Endodermal cell (in vitro differentiated cells): ENCODE results near the gene RND3. TPM values are rescaled to one million over a fixed set of nuclear protein-coding genes. Genes with fewer than 3 reads are reported as not detected.

Source experiments
- DNase-seq: peaks from one replicate; pipeline ENCODE4 v3.0.0-alpha.2; 2017
- H3K27ac ChIP-seq: 2 replicates; pipeline ENCODE4 v1.5.1; 2013; ENCODE audit warnings: mild to moderate bottlenecking, low read depth, low read length, moderate library complexity
- H3K27me3 ChIP-seq: 2 replicates; pipeline ENCODE4 v1.6.1; 2013; ENCODE audit warnings: mild to moderate bottlenecking, low read length, moderate library complexity; ENCODE audit not compliant: insufficient read depth, control insufficient read depth, poor library complexity, severe bottlenecking
- H3K36me3 ChIP-seq: 2 replicates; pipeline ENCODE4 v1.7.0; 2013; ENCODE audit warnings: mild to moderate bottlenecking, low read length, moderate library complexity; ENCODE audit not compliant: control insufficient read depth, insufficient read depth
- H3K4me1 ChIP-seq: one replicate; pipeline ENCODE4 v1.7.0; 2013; ENCODE audit warnings: low read length; ENCODE audit not compliant: control insufficient read depth, insufficient read depth
- H3K4me3 ChIP-seq: 2 replicates; pipeline ENCODE4 v1.5.1; 2013; ENCODE audit warnings: mild to moderate bottlenecking, low read length, moderate library complexity
- H3K9ac ChIP-seq: 2 replicates; pipeline ENCODE4 v1.6.1; 2013; ENCODE audit warnings: mild to moderate bottlenecking, low read length, moderate library complexity; ENCODE audit not compliant: poor library complexity, severe bottlenecking; ENCODE audit errors: extremely low read depth
- H3K9me3 ChIP-seq: 2 replicates; pipeline ENCODE4 v1.6.1; 2013; ENCODE audit warnings: mild to moderate bottlenecking, low read length, moderate library complexity; ENCODE audit not compliant: control insufficient read depth
- H3K27ac Mint-ChIP-seq: 2 replicates; pipeline ENCODE4 v1.8.0; 2020; ENCODE audit warnings: mixed read lengths
- H3K27me3 Mint-ChIP-seq: 2 replicates; pipeline ENCODE4 v1.8.0; 2021; ENCODE audit warnings: mild to moderate bottlenecking, mixed read lengths; ENCODE audit not compliant: insufficient read depth
- H3K36me3 Mint-ChIP-seq: 2 replicates; pipeline ENCODE4 v1.8.0; 2020; ENCODE audit warnings: low read depth, mixed read lengths
- H3K4me1 Mint-ChIP-seq: 2 replicates; pipeline ENCODE4 v1.8.0; 2020; ENCODE audit warnings: mixed read lengths
- H3K4me3 Mint-ChIP-seq: 2 replicates; pipeline ENCODE4 v1.8.0; 2020; ENCODE audit warnings: mild to moderate bottlenecking, moderate library complexity, mixed read lengths
- H3K9me3 Mint-ChIP-seq: 2 replicates; pipeline ENCODE4 v1.8.0; 2020; ENCODE audit warnings: mild to moderate bottlenecking, mixed read lengths
- WGBS, 2 experiments: methylation state at CpG; one replicate each; pipeline versions ENCODE4 v1.1.5 to v1.1.7; 2013; ENCODE audit warnings: missing lambda C conversion rate in 2 of 2, mixed read lengths in 1 of 2; ENCODE audit not compliant: insufficient coverage in 1 of 2, insufficient read length in 1 of 2; 5-methylcytosine and 5-hydroxymethylcytosine counted together
- total RNA-seq, 2 donors: library from RNA; stranded (reverse); fragmentation: NEBNext Ultra II Directional in 1 of 2; extraction: Animal tissue kit (Norgen Biotek cat#: 25700) in 1 of 2; gene quantifications; 2 replicates in 1 of 2; 3 replicates in 1 of 2; pipeline ENCODE4 v1.2.1, GENCODE V29; 2021
- TF ChIP-seq, protein P1 (sequence below): fragments of 200-600 bp; sonication (generic); conservative IDR thresholded peaks from 2 replicates; pipeline ENCODE4 v1.5.0; 2021; ENCODE audit warnings: antibody characterized with exemption, mild to moderate bottlenecking

RND3 gene
- total RNA-seq, 2 donors from 2014 or later: 1.3 to 7.8 TPM

DNA sequence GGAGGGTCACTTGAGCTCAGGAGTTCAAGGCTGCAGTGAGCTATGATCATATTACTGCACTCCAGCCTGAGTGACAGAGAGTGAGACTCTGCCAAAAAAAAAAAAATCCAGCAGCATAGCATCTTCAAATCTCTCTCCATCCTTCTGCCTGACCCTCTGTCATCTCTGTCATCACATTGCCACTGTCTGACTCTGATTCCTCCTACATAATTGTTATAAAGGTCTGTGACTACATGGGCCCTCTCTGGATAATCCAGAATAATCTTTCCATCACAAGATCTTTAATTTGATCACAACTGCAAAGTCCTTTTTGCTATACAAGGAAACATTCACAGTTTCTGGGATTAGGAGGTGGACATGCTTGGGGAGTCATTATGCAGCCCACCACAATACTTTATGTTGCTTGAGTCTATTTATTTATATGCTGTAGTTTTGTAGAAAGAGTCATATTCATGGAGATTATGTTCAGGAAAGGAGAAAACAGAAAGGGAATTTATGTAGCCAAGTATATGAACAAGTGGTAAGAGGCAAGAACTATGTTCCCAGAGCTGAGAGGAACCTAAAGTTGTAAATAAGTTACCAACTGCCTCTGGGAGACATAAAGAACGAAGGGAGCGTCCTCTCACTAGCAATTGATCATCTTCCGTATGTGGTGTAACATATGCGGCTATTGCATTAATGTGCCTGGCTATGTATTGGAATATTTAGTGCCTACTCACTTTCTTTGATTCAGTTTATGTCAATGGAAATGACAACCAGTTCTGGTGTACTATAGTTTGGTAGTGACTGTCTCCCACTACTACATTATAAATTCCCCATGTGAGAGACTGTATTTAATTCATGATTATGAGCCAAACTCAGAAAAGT lies 21.5 kb downstream of the RND3 start:
- Mint-ChIP-seq H3K36me3 (peaks cover 3% of the 10 kb centered on the region), H3K4me3 (no peak overlapping the region), H3K27me3 (peaks cover 2% of the 10 kb centered on the region), H3K9me3 (no peaks in the 10 kb centered on the region), H3K27ac (no peak overlapping the region), H3K4me1 (peaks cover 11% of the 10 kb centered on the region)
- H3K27me3 ChIP-seq: peaks cover 5% of the 10 kb centered on the region
- H3K4me1 ChIP-seq: peaks cover 3% of the 10 kb centered on the region
- H3K9ac ChIP-seq: no peak overlapping the region
- peaks cover 12% of the 10 kb centered on the region for H3K9me3 ChIP-seq
- H3K36me3 ChIP-seq: no peaks in the 10 kb centered on the region
- no peak for DNase-seq
- TF ChIP-seq, protein P1, sequence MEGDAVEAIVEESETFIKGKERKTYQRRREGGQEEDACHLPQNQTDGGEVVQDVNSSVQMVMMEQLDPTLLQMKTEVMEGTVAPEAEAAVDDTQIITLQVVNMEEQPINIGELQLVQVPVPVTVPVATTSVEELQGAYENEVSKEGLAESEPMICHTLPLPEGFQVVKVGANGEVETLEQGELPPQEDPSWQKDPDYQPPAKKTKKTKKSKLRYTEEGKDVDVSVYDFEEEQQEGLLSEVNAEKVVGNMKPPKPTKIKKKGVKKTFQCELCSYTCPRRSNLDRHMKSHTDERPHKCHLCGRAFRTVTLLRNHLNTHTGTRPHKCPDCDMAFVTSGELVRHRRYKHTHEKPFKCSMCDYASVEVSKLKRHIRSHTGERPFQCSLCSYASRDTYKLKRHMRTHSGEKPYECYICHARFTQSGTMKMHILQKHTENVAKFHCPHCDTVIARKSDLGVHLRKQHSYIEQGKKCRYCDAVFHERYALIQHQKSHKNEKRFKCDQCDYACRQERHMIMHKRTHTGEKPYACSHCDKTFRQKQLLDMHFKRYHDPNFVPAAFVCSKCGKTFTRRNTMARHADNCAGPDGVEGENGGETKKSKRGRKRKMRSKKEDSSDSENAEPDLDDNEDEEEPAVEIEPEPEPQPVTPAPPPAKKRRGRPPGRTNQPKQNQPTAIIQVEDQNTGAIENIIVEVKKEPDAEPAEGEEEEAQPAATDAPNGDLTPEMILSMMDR: no peak
- H3K4me3 ChIP-seq: no peak overlapping the region
- 92 to 100% methylated on average over 2 to 4 of the region's 4 CpGs for WGBS, 2 experiments
- no peak overlapping the region for H3K27ac ChIP-seq

DNA sequence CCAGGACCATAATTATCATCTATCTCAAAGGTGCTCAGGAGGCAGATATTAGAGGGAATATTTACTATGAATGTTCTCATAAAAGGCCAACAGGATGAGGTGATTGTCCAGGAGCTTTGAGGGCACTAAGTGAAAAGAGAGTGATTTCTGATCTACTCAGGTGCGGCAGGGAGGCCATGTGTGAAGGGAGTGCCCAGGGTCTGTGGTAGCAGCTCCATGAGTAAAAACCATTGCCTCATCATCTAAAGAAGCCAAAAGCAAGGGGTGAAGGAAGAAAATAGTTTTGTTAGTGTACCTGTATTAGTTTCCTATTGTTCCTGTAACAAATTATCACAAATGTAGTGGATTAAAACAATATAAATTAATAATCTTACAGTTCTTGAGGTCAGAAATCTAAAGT lies 22.5 kb downstream of the RND3 start:
- Histone ChIP-seq H3K9ac (no peak overlapping the region), H3K36me3 (no peaks in the 10 kb centered on the region), H3K9me3 (peaks cover 12% of the 10 kb centered on the region), H3K4me1 (peaks cover 3% of the 10 kb centered on the region), H3K4me3 (no peak overlapping the region), H3K27me3 (peaks cover 5% of the 10 kb centered on the region), H3K27ac (no peak overlapping the region)
- TF ChIP-seq, protein P1: no peak
- no peaks in the 10 kb centered on the region for H3K36me3 Mint-ChIP-seq
- peaks cover 2% of the 10 kb centered on the region for H3K27me3 Mint-ChIP-seq
- H3K4me3 Mint-ChIP-seq: no peak overlapping the region
- H3K9me3 Mint-ChIP-seq: no peaks in the 10 kb centered on the region
- DNase-seq: no peak
- no peak overlapping the region for H3K27ac Mint-ChIP-seq
- WGBS, 2 experiments: 93 to 100% methylated on average over 1 of the region's 1 CpG
- peaks cover 4% of the 10 kb centered on the region for H3K4me1 Mint-ChIP-seq

DNA sequence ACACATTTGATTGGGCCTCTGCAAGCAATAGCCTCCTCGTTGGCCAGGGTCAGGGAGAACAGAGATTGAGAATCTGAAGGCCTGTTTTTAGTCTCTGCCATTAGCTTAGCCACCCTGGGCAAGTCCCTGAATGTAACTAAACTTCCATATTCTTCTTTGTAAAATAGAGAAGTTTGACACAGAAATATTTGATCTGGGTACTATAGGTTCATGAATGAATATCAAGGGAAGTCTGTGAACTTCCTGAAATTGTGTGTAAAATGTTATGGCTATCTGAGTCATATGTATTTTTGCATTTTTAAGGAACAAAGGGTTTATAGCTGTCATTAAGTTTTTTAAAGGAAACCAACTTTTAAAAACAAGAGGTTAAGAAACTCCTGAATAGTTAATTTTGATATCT lies 23.2 kb downstream of the RND3 start:
- H3K9ac ChIP-seq: no peak overlapping the region
- TF ChIP-seq, protein P1: no peak
- peaks cover 4% of the 10 kb centered on the region for H3K4me1 Mint-ChIP-seq
- H3K27ac ChIP-seq: no peak overlapping the region
- peaks cover 12% of the 10 kb centered on the region for H3K9me3 ChIP-seq
- peaks cover 5% of the 10 kb centered on the region for H3K27me3 ChIP-seq
- H3K4me3 ChIP-seq: no peak overlapping the region
- no peaks in the 10 kb centered on the region for H3K9me3 Mint-ChIP-seq
- no peaks in the 10 kb centered on the region for H3K36me3 ChIP-seq
- no peaks in the 10 kb centered on the region for H3K36me3 Mint-ChIP-seq
- H3K27ac Mint-ChIP-seq: no peak overlapping the region
- H3K4me1 ChIP-seq: peaks cover 3% of the 10 kb centered on the region
- DNase-seq: no peak
- 93 to 100% methylated on average over 1 of the region's 1 CpG for WGBS, 2 experiments
- H3K27me3 Mint-ChIP-seq: peaks cover 2% of the 10 kb centered on the region
- H3K4me3 Mint-ChIP-seq: no peak overlapping the region
